ENCODE data around the gene NAGA.

GRCh38 chr22:42086051-42086450, 15.4 kb upstream of the NAGA start:
- no peak for TF ChIP-seq OTX1 (CRISPR knock-in tag; IDR thresholded peaks at IDR 0.05)
- TF ChIP-seq NBN (IDR thresholded peaks at IDR 0.05; ENCODE audit: low read depth), result no peak
- no peak for TF ChIP-seq MAFG (tag; conservative IDR thresholded peaks at IDR 0.05)
- no peak for TF ChIP-seq CTCF (IDR thresholded peaks at IDR 0.05 in 2 of 3, conservative IDR thresholded peaks at IDR 0.05 in 1 of 3; ENCODE audit: insufficient read depth in 2 of 3, low read depth in 1 of 3, low read length in 3 of 3)

Measured in K562 (cell line).